Hindlimb muscle (tissue), 1 donor: ENCODE results near the gene SUSD5. TPM values are rescaled to one million over a fixed set of nuclear protein-coding genes. Genes with fewer than 3 reads are reported as not detected.

Source experiments
- DNase-seq: peaks from one replicate; pipeline ENCODE4 v3.0.0-alpha.2; 2013
- polyA plus RNA-seq: library from polyadenylated mRNA; unstranded; fragments of 120-200 nt; gene quantifications from one replicate; pipeline ENCODE4 v1.2.1, GENCODE V29; 2013; ENCODE audit not compliant: insufficient read length

The SUSD5 gene
- 1.2 TPM for polyA plus RNA-seq

DNA sequence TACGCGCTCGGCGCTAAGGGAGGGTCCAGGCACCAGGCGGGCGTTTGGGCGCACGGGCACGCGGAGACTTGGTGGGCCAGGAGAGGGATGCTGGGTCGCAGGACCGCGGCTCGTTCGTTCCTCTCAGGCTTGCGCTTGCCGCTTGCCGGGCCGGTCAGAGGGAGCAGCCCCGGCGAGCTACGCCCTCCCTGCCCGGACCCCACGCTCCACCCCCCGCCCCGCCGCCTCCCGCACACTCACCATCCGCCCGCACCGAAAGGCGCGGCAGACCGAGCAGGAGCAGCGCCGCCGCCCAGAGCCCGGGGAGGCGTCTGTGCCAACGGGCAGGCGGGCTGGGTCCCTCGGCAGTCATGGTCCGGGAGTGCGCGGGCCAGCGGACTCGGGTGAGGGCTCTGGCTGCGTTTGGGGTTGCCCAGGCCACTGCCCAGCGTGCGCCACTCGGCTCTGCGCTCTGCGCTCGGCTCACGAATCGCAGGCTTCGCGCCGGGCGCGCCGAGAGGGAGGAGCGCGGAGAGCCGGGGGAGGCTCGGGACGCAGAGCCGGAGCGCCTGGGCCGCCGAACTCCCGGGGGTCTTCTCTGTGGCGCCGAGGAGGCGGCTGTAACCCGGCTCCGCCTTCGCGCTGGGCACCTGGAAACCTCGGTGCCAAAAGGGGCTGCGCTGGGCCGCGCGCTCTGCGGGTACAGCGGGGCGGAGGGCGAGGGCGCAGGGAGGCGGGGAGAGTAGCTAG, at the start of gene SUSD5:
TSS of gene SUSD5 (minus strand) at position 365 of the 729 bp plus-strand sequence. CDS start at position 352, 13 bp downstream.
- peak; percentile 17 for DNase-seq

DNA sequence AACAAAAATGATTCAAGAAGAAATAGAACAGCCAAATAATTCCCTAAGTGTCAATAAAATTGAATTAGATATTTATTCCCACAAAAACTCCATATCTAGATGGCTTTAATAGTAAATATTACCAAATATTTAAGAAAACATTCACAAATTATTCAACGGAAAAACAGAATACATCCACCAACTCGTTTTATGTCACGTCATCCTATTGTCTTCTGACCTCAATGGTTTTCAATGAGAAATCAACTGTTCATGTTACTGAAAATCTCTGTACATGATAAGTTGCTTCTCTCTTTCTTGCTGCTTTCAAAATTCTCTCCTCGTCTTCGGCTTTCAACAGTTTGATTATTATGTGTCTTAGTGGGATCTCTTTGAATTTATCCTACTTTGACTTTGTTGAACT, 41.5 kb upstream of the SUSD5 start:
- DNase-seq: no peak

DNA sequence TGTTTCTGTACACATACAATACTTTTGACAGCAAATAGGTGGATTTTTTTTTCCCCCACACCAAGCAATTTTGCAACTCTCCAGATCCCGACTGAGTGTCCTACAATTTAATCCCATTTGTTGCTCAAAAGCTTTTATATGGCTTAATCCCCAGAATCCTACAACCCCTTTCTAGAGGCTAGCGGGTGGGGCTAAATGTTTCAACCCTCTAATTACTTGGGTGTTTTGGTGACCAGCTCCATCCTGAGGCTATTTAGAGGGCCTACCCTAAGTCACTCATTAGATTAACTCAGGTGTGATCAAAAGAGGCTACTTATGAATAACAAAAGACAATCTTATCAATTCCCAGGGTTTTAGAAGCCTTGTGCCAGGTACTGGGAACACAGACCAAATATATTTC, 37.6 kb upstream of the SUSD5 start:
- DNase-seq: no peak

DNA sequence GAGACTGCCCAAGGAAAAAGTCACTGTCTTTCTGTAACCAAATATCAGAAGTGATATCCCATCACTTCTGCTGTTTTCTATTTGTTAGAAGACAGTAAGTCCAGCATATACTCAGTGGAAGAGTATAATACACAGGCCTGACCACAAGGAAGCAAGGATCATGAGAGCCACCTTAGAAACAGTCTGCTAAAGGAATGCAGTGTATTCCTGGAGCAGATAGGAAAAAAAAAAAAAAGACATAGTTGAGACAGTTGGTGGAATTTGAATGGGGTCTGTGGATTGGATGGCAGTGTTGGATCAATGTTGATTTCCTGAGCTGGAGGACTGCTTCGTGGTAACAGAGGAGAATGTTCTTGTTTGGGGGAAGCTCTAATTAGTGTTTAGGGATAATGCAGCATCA, 32.1 kb upstream of the SUSD5 start:
- DNase-seq: no peak

DNA sequence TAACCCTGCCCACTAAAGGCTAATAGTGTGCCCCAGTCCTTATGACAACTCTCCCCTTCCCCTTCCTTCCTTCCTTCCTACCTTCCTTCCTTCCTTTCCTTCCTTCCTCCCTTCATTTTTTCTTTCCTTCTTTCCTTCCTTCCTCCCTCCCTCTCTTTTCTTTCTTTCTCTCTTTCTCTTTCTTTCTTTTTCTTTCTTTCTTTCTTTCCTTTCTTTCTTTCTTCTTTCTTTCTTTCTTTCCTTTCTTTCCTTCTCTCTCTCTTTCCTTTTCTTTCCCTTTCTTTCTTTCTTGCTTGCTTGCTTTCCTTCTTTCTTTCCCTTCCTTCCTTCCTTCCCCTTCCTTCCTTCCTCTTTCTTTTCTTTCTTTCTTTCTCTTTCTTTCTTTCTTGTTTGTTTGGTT, 28.2 kb upstream of the SUSD5 start:
- no peak for DNase-seq

DNA sequence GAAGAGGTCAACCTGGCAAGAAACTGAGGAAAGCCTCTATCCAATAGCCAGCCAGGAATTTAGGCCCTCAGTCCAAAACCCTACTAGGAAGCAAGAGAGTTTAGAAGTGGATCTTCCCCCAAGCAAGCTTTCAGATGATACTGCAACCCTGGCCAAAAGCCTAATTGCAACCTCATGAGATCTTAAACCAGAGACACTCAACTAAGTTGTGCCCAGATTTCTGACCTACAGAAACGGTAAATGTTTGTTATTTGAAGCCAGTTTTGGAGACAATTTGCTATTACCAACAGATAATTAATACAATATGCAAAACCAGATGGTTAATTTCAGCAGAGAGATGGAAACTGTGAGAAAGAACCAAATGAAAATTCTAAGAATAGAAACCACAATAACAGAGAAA, 21.7 kb upstream of the SUSD5 start:
- no peak for DNase-seq

DNA sequence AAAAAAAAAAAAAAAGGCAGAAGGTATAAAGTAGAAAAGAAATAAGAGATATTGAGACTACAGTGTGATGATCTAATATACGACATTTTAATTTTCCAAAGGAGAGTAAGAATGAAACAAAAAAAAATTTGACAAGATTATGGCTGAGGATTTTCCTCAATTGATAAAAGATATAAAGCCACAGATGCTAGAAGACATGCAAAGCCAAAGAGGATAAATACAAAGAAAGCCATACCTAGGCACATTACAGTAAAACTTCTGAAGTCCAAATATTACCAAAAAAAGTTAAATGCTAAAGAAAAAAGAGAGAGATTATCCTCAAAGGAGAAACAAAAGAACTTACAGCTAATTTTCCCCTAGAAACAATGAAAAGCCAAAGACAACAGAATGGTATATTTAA, 20.3 kb upstream of the SUSD5 start:
- no peak for DNase-seq

DNA sequence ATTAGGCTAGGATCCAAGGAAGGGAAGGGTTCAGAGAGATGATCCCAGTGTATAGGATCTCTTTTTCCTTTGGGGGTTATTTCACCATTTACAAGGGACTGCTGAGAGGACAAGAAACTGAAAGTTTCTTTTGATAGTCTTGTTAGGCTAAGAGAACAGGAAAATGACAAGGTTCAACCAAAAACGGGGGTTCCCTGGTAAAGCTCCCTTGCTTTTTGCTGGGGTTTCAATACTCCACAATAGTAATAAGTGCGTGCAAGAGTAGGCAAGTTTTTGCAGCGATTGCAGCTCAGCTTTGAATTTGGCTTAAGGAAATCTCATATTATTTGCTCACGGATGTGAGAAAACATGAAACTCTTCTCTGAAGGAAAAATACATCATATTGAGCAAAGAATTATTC, 18.8 kb upstream of the SUSD5 start:
- DNase-seq: no peak

DNA sequence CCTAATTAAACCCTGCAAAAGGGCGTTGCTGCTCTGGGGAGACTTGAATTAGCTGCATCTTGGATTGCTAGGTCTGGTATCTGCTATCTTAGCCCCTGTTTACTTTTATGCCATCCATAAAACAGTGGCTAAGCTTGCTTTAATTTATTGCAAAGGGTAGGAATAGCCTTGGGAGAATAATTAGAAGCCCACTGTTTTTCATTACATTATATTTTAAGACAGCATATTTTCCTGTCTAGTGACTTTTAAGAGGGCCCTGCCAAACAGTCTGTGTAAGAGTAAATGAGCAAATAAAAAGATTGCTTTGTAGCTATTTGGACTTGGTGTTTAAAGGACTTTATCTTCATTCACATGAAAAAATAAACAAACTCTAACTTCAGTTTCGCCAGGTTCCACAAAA, 17.4 kb upstream of the SUSD5 start:
- DNase-seq: no peak

DNA sequence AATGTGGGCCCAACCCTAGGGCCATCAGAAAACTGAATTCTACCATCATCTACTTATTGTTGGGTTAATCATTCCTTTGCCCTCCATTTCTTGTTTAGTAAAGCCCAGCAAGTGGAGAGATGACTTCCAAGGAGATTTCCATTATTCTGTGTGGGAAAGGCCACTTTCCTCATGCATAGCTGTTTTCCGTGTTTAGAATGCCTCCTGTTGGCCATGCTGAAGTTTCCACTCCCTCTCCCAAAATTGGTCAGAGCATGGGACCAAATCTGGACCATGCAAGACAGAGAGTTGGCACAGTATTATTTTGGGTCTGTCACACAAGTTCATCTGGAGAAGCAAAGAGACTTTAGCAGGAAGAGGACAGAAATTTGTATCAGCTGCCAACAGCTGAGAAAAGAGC, 15.3 kb upstream of the SUSD5 start:
- DNase-seq: no peak

DNA sequence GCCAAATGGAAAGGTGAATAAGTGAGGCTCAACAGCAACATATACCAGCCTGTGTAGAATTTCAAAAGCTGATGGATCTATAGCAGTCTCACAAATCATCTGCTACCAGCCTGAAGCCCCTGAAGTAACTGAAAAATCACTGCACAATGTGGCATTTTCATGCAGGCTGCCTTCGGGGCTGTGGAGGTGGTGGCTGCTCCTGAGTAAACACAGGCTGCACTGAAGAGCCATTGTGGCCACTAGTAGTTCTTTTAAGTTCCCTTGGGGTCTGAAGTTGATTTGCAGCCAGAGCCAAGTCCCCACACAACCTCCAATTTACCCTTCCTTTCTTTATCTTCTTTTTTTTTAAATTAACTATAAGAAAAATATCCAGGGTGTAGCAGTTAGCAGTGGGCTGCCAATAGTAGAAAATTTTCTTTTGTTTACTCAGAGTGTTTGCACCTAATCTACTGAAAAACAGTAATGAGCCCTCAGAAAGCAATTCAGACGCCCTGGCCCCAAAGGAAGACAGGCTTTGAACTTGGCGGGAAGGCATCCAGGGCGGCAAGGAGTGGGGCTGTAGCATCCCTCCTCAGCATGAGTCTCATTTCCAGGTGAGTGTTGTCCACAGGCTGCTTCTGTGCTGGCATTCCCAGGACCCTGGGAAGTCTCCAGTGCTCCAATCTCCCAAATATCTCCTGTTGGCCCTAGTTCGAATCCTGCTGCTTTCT, 13.3 kb upstream of the SUSD5 start:
- DNase-seq: no peak

DNA sequence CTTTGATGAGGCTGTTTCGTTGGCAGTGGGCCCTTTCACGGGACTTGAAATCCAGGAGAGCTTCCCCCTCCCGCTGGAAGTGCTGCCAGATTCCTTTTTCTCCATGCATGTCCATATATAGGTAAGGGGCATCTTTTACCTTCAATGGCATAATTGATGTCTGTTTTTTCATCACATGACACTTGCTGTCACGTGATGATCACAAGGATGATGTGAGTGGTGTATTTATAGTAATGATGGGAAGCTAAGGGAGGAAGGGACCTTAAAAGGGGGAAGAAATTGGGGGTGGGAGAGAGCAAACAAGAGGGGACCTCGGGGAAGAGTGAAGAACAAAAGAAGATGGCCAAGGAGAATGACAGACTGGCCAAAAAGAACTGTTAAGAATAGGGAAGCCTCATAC, 11.3 kb upstream of the SUSD5 start:
- no peak for DNase-seq

DNA sequence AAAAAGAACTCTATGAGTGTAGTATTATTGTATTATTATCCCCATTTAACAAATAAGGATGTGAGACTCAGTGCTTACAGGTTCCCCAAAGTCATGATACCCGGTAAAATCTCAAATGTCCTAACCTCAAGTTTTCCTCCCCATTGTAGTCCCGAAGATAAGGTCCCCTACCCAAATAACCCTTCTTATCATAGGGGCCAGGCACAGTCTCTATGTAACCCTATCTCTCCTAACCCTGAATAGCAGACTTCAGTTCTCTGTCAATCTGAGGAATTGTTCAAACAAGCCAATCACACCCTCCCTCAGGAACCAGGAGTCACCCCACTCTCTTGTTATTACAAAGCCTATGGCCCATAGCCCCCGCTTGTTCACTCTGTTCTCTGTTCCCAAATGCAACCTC, 10.5 kb upstream of the SUSD5 start:
- no peak for DNase-seq

DNA sequence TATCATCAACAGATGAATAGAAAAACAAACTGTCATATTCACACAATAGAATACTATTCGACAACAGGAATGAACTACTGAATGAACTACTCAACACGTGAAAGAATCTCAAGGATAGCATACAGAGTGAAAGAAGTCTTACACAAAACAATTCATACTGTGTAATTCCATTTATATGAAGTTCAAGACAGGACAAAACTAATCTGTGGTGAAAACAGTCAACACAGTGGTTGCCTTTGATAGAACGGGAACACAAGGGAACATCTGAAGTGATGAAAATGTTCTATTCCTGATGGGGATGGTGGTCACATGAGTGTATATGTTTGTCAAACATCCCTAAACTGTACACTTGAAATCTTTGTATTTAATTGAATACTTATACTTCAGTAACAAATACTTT, 2.6 kb upstream of the SUSD5 start:
- no peak for DNase-seq

DNA sequence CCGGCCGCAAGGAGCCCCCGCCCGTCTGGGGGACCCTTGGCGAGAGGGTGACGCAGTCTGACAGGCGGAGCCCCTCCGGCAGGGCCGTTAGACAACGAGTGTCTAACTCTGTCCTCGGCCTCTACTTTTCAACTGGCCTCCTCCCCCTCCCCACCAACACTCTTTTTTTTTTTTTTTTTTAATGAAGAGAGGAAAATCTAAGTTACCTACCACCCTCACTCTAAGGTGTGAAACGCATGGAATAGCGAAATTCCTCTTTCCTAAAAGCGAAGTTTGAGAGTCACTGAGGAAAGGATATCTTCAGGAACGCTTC, 521 bp upstream of the SUSD5 start:
- no peak for DNase-seq

DNA sequence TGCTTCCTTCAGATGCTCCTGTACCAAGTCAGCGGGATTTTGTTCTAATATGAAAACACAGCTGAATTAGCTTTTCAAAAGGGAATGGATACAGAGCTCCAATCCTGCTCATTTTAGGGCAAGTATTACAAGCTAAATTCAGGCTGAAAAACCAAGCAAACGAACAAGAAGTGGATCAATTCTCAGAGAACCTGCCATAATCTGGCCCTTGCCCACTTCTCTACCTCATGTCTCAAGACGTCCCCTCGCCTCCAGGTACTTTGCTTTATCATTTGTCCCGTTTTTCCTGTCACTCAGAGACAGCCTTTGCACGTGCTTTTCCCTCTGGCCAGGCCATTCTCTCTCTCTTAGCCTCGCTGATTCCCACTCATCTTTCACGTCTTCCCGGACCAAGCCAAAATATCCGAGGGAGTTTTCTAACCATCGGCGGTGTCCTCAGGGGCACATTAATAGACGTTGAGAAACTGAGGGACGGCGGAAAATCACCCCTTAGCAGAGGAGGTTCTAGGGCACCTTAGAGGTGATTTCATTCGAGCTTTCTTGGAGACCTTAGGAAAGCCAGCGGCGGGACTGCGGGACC, 654 bp downstream of the SUSD5 start:
- no peak for DNase-seq

DNA sequence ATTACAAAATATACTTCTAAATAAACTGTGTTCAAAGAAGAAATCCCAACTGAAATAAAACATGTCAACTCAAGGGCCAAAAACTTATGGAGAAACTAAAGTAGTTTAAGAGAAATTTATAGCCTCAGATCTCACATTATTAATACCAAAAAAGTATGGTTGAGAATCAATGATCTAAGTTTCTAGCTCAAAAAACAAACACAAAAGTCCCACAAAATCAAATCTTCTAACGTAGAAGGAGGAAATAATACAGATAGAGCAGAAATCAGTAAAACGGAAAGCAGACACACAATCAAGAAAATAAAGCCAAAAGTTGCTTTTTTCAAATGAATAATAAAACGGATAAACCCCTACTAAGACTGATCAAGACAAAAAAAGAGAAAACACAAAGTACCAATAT, 2.9 kb downstream of the SUSD5 start:
- DNase-seq: no peak

DNA sequence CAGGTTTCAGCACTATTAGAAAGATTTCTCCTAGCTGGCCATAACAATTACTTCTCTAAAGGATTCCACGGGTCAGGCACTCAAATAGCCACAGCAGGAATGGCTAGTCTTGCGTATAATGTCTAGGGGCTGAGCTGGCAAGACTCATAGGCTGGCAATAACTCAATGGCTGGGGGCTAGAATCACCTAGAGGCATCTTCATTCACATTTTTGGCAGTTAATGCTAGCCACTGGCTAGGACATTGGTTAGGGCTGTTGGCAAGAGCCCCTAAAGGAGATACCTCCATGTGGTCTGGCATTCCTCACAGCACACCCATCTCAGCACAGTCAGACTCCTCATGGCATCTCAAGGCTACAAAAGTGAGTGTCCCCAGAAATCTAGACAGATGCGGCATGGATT, 6.2 kb downstream of the SUSD5 start:
- DNase-seq: no peak

DNA sequence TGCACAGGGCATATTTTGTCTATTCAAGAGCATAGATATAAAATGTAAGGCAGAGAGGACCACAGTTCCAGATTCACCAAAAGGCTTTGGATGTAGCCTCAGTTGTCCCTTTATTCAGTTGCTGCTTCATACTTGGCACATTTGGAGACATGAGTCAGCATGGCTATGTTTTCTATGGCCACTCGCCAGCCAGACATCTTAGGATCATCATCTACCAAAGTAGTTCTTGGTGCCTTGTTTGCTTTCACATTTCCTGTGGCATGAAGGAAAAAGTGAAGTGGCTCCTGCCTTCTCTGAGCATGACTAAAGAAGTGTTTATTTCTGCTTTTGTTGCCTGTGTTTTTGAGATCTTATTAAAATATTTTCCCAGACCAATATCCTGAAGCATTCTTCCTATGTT, 7.2 kb downstream of the SUSD5 start:
- no peak for DNase-seq

DNA sequence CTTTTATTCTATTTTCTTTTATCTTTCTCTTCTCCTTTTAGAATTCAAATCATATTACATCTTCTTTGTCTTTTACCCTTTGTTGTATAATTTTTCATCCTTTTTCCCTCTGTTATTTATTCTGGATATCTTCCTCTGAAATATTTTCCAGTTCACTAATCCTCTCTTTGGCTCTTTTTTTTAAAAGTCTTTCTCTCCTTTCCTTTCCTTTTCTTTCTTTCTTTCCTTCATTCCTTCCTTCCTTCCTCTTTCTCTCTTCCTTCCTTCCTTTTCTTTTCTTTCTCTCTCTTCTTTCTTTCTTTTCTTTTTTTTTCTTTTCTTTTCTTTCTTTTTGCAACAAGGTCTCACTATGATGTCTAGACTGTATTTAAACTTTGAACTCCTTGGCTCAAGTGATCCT, 9.3 kb downstream of the SUSD5 start:
- no peak for DNase-seq

DNA sequence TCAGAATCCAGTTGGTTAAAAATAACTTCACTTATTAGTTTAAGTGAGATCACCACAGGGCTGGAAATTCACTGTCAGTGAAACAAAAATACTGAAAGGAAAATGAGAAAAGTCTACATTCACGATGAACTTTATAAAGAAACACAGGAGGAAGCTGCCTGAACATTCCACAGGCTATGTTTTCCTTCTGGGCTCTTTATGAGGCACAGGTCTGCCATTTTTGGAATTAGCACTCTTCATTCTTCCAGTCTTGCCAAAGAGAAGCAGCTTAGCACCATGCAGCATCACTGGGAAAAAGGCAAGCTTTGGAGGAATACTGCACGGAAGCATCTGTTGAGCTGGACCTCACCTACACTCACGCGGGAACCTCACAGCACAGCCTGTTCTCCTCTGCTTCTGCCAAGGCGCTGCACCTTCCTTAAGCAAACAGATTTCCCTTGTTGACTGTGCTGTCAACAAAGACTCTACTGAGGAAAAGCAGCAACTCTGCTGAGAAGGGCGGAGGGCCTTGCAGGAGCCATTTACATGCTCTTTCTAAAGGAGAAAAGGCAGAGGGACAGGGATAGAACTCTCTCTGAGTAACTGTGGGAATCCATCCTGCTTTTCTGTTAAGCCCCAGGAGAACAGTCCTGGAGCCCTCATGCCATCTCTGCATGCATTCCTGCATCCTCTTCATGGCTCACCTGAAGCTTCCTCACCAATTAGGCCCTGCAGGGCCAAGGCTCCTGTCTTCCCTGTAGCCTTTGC, 15.7 kb downstream of the SUSD5 start:
- no peak for DNase-seq

DNA sequence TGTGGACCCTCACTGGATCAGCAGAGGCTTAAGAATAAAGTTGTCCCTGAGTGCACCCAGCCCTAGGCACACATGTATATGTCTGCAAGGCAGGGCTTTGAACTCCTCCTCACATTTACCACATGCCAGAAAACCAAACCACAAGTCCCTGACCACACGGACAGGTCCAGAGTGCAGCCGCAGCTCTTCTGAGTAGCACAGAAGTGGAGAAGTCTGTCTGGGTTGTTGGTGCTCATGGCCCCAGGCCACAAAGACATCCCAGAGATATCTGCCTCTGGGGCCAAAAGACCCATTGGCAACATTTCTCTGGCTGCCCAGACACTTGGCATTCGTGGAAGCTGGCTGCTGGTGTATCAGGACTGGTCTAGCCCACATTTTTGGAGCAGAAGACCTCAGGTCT, 17.4 kb downstream of the SUSD5 start:
- no peak for DNase-seq

DNA sequence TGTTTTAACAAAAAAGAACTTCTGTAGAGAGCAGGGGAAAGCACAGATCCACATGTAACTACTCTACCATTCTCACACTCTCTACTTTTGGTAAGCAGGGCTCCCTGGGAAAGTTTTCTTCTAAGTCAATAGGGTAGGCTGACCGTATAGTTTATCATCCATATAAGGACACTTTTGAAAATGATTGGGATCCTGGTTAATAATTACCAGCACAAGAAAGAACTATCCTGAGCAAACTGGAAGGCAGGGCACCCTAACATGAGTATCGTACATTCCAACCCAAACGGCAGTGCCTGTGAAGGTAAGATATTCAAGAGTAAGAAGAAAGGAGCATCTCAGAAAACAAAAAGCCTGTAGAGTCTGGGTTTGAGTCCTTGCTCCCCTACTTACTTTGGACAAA, 22.1 kb downstream of the SUSD5 start:
- no peak for DNase-seq

DNA sequence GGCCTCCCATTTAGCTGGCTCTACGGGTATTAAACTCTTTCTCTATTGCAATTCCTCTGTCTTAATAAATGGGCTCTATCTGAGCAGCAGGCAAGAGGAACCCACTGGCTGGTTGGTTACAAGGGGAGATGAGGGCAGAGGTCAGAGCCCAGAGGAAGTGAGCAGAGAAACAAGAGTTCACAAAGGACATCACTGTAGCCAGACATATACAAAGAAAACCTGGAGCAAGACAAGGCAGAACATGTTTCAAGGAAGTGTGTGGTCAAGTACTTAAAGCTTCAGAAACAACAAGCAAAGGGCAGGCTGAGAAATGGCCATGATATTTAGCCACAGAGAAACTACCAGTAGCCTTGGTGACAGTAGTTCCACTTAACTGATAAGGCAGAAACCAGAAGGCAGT, 24.3 kb downstream of the SUSD5 start:
- DNase-seq: no peak
